HCT116 (cell line): ENCODE results near the gene CSAG2. TPM values are rescaled to one million over a fixed set of nuclear protein-coding genes. Genes with fewer than 3 reads are reported as not detected.
"Not testable (repeated sequence)": the region's sequence is repeated elsewhere in the genome, so short reads cannot be mapped to it uniquely, and the experiment has no call there.

ENCODE experiments used
- ATAC-seq: fragments of 200-7000 bp; cut with Tn5 transposase; 2 replicates; pipeline ENCODE4 v1.9.1; 2020; ENCODE audit warnings: mild to moderate bottlenecking, moderate library complexity
- BruUV-seq: library from RNA; stranded (reverse); fragments of 400-500 nt; replicated peaks from 2 replicates; lab custom pipeline; 2021; lab: Mats Ljungman, UMichigan
- CTCF ChIA-PET: fragments of 300-600 bp; sonication (Branson Sonifier 250); formaldehyde crosslinking; loops from one replicate; lab custom pipeline; 2021; ENCODE audit warnings: antibody characterized with exemption; lab: Charles Lee
- POLR2A ChIA-PET: fragments of 300-600, 350-600 bp; sonication (Branson Sonifier 250); formaldehyde crosslinking; loops from one replicate; lab custom pipeline; 2021; ENCODE audit warnings: antibody characterized with exemption; lab: Charles Lee
- RAD21 ChIA-PET, 2 experiments: fragments of 300-600 bp; sonication (Branson Sonifier 250); formaldehyde crosslinking; loops; one replicate each; lab custom pipeline; 2023; ENCODE audit warnings: low total read pairs in 2 of 2; ENCODE audit not compliant: uncharacterized antibody in 2 of 2, unreplicated experiment in 2 of 2, low non-redundant PET in 1 of 2; lab: Charles Lee
- DNase-seq: peaks from one replicate; pipeline ENCODE4 v3.0.0-alpha.2; 2010; ENCODE audit warnings: low read depth, low spot score
- H2AFZ ChIP-seq: fragments of 200-600 bp; shearing (Covaris generic), sonication (generic); 2 replicates; pipeline ENCODE4 v1.6.1; 2017; ENCODE audit warnings: low read depth, mixed run types, mixed read lengths, antibody characterized with exemption, low read length; ENCODE audit not compliant: poor library complexity, severe bottlenecking
- H3K27ac ChIP-seq: 2 replicates; pipeline ENCODE4 v1.5.1; 2012; ENCODE audit warnings: low read depth, low read length
- H3K27me3 ChIP-seq: fragments of 200-600 bp; sonication (generic); 2 replicates; pipeline ENCODE4 v1.6.1; 2016; ENCODE audit warnings: mixed run types, low read length, mixed read lengths; ENCODE audit not compliant: insufficient read depth
- H3K36me3 ChIP-seq, 2 experiments: fragments of 200-500 bp in 1 of 2; fragments of 200-600 bp in 1 of 2; sonication (Bioruptor generic) in 1 of 2; sonication (generic) in 1 of 2; 2 replicates each; pipeline versions ENCODE4 v1.5.1 to v1.6.1; 2014 to 2016; ENCODE audit warnings: low read length in 2 of 2, inconsistent platforms in 1 of 2, mixed read lengths in 1 of 2, mixed run types in 1 of 2; ENCODE audit not compliant: insufficient read depth in 2 of 2, control insufficient read depth in 1 of 2
- H3K4me1 ChIP-seq, 2 experiments: fragments of 200-600 bp in 1 of 2; sonication (generic) in 1 of 2; 2 replicates each; pipeline versions ENCODE4 v1.5.1 to v1.6.1; 2012 to 2017; ENCODE audit warnings: low read length in 2 of 2, inconsistent platforms in 1 of 2, mild to moderate bottlenecking in 1 of 2, mixed read lengths in 1 of 2, mixed run types in 1 of 2, moderate library complexity in 1 of 2; ENCODE audit not compliant: insufficient read depth in 2 of 2, control insufficient read depth in 1 of 2
- H3K4me2 ChIP-seq: fragments of 200-600 bp; sonication (generic); 2 replicates; pipeline ENCODE4 v1.6.1; 2017; ENCODE audit warnings: mixed run types, low read length, mixed read lengths
- H3K4me3 ChIP-seq, 2 experiments: fragments of 200-600 bp in 1 of 2; sonication (generic) in 1 of 2; replicated peaks in 1 of 2; 2 replicates each; pipeline ENCODE4 v1.5.1; 2011 to 2016; ENCODE audit warnings: low read length in 2 of 2, control low read depth in 1 of 2, low read depth in 1 of 2, mild to moderate bottlenecking in 1 of 2, mixed read lengths in 1 of 2, mixed run types in 1 of 2
- H3K79me2 ChIP-seq: fragments of 200-600 bp; sonication (generic); 2 replicates; pipeline ENCODE4 v1.6.1; 2017; ENCODE audit warnings: mild to moderate bottlenecking, mixed run types, low read length, moderate library complexity, mixed read lengths; ENCODE audit not compliant: insufficient read depth
- H3K9ac ChIP-seq: fragments of 200-600 bp; sonication (generic); 2 replicates; pipeline ENCODE4 v1.6.1; 2016; ENCODE audit warnings: low read length, mixed read lengths
- H3K9me2 ChIP-seq: fragments of 200-600 bp; sonication (generic), shearing (Covaris generic); 2 replicates; pipeline ENCODE4 v1.6.1; 2017; ENCODE audit warnings: mixed run types, mild to moderate bottlenecking, moderate library complexity; ENCODE audit not compliant: insufficient read depth
- H3K9me3 ChIP-seq, 2 experiments: fragments of 200-500 bp in 1 of 2; fragments of 200-600 bp in 1 of 2; sonication (Bioruptor generic) in 1 of 2; sonication (generic) in 1 of 2; 2 replicates each; pipeline ENCODE4 v1.6.1; 2014 to 2017; ENCODE audit warnings: low read length in 2 of 2, mixed read lengths in 2 of 2, inconsistent platforms in 1 of 2, low read depth in 1 of 2, mild to moderate bottlenecking in 1 of 2, mixed run types in 1 of 2, moderate library complexity in 1 of 2; ENCODE audit not compliant: control insufficient read depth in 1 of 2, insufficient read depth in 1 of 2
- H4K20me1 ChIP-seq: fragments of 200-600 bp; sonication (generic), shearing (Covaris generic); 2 replicates; pipeline ENCODE4 v1.6.1; 2017; ENCODE audit warnings: mixed run types, mild to moderate bottlenecking, moderate library complexity; ENCODE audit not compliant: insufficient read depth
- intact Hi-C: fragments of 100-400 bp; cut with micrococcal nuclease; formaldehyde crosslinking; loops from 2 replicates; pipeline ENCODE4 v1.10.0; 2022
- total RNA-seq: library from RNA; stranded (reverse); gene quantifications from one replicate; pipeline ENCODE4 v1.2.1, GENCODE V29; 2021; ENCODE audit not compliant: unreplicated experiment

Gene CSAG2
- total RNA-seq, 1 experiment from 2014 or later = not detected

- TSS peak; percentile 83 for BruUV-seq
Observed at GRCh38 chrX:152713815-152714787, 5.0 kb upstream of the CSAG2 start, which contains the start of gene MAGEA2B. Gene MAGEA2B, plus strand, starts transcription at chrX:152714628. Its CDS starts 2,479 bp downstream, at chrX:152717107.

GRCh38 chrX:152713195-152713594 is 4.1 kb upstream of the CSAG2 start:
- ATAC-seq, H3K9ac ChIP-seq, H3K36me3 ChIP-seq, H4K20me1 ChIP-seq, POLR2A ChIA-PET, BruUV-seq, H3K79me2 ChIP-seq, H2AFZ ChIP-seq, RAD21 ChIA-PET, H3K4me2 ChIP-seq, H3K27me3 ChIP-seq, CTCF ChIA-PET, H3K9me2 ChIP-seq, H3K4me3 ChIP-seq, intact Hi-C loops, H3K4me1 ChIP-seq, DNase-seq, H3K9me3 ChIP-seq, H3K27ac ChIP-seq: not testable (repeated sequence)

More at GRCh38 chrX:152713815-152714787, 5.0 kb upstream of the CSAG2 start, which contains the start of gene MAGEA2B:
- H3K27me3 ChIP-seq, CTCF ChIA-PET, intact Hi-C loops, POLR2A ChIA-PET, RAD21 ChIA-PET, H2AFZ ChIP-seq, H4K20me1 ChIP-seq, H3K9me2 ChIP-seq, H3K9me3 ChIP-seq, H3K4me3 ChIP-seq, H3K4me2 ChIP-seq, DNase-seq, H3K36me3 ChIP-seq, H3K9ac ChIP-seq, H3K79me2 ChIP-seq, H3K27ac ChIP-seq, H3K4me1 ChIP-seq: not testable (repeated sequence)
- ATAC-seq = peak; percentile 90

GRCh38 chrX:152706500-152706899 is 2.6 kb downstream of the CSAG2 start:
- ATAC-seq, H3K27me3 ChIP-seq, H3K9me3 ChIP-seq, H3K4me1 ChIP-seq, H3K27ac ChIP-seq, H3K79me2 ChIP-seq, CTCF ChIA-PET, intact Hi-C loops, H3K9me2 ChIP-seq, H3K4me3 ChIP-seq, H3K9ac ChIP-seq, DNase-seq, H4K20me1 ChIP-seq, H2AFZ ChIP-seq, H3K36me3 ChIP-seq, BruUV-seq, RAD21 ChIA-PET, H3K4me2 ChIP-seq, POLR2A ChIA-PET: not testable (repeated sequence)

- H3K9me2 ChIP-seq, H4K20me1 ChIP-seq, BruUV-seq, H3K36me3 ChIP-seq, H3K79me2 ChIP-seq, intact Hi-C loops, H3K27me3 ChIP-seq, H2AFZ ChIP-seq, CTCF ChIA-PET, H3K4me2 ChIP-seq, H3K4me3 ChIP-seq, H3K4me1 ChIP-seq, H3K27ac ChIP-seq, H3K9ac ChIP-seq, POLR2A ChIA-PET, RAD21 ChIA-PET, DNase-seq, ATAC-seq, H3K9me3 ChIP-seq: not testable (repeated sequence)
Observed at GRCh38 chrX:152700390-152700789, 8.7 kb downstream of the CSAG2 start.
